ENCODE measurements around the gene NOC4L.
"Not testable (repeated sequence)": the region's sequence is repeated elsewhere in the genome, so short reads cannot be mapped to it uniquely, and the experiment has no call there.

Gene NOC4L

GRCh38 chr12:132144115-132144809, at the start of gene NOC4L, which contains the start of gene DDX51:
TSS of gene NOC4L (plus strand) at chr12:132144457. CDS start at chr12:132144489, 32 bp downstream.
TSS of gene DDX51 (minus strand) at chr12:132144319. CDS start at chr12:132144296, 23 bp downstream.
- CTCF ChIA-PET: interaction anchor here (2.3 kb wide), 1 partner anchor 9 kb away, joined by 25 read pairs; no protein-coding TSS in a partner anchor
- peak within 1 kb of the TSS; percentile 88 for H3K4me3 ChIP-seq (ENCODE audit: low read depth, low read length)
- POLR2A ChIA-PET: no interaction called here

GRCh38 chr12:132095520-132096409, 48.5 kb upstream of the NOC4L start:
- no peak overlapping the region for H3K4me3 ChIP-seq (ENCODE audit: low read depth, low read length)
- CTCF ChIA-PET: no interaction called here
- POLR2A ChIA-PET: no interaction called here
- no peak for DNase-seq (ENCODE audit: low read depth, low spot score)
- no peak for TF ChIP-seq CTCF (IDR thresholded peaks at IDR 0.05; ENCODE audit: insufficient read depth, low read length, missing control alignments)

More at GRCh38 chr12:132144115-132144809, at the start of gene NOC4L, which contains the start of gene DDX51:
- TF ChIP-seq CTCF (IDR thresholded peaks at IDR 0.05; ENCODE audit: insufficient read depth, low read length, missing control alignments): no peak
- DNase-seq (ENCODE audit: low read depth, low spot score): peak; percentile 58

- H3K4me3 ChIP-seq (ENCODE audit: low read depth, low read length): no peak overlapping the region
- ChIA-PET CTCF (no interaction called here), POLR2A (no interaction called here)
- DNase-seq (ENCODE audit: low read depth, low spot score): no peak
- TF ChIP-seq CTCF (IDR thresholded peaks at IDR 0.05; ENCODE audit: insufficient read depth, low read length, missing control alignments): no peak
These were observed 44.5 kb upstream of the NOC4L start for GRCh38 chr12:132099739-132100138.

GRCh38 chr12:132100306-132101065, 43.8 kb upstream of the NOC4L start:
- CTCF ChIA-PET: no interaction called here
- TF ChIP-seq CTCF (IDR thresholded peaks at IDR 0.05; ENCODE audit: insufficient read depth, low read length, missing control alignments): no peak
- POLR2A ChIA-PET: no interaction called here
- DNase-seq (ENCODE audit: low read depth, low spot score): no peak
- no peak overlapping the region for H3K4me3 ChIP-seq (ENCODE audit: low read depth, low read length)

- TF ChIP-seq CTCF (IDR thresholded peaks at IDR 0.05; ENCODE audit: insufficient read depth, low read length, missing control alignments): no peak
- H3K4me3 ChIP-seq (ENCODE audit: low read depth, low read length): no peak overlapping the region
- ChIA-PET CTCF (no interaction called here), POLR2A (interaction anchor here (0.6 kb wide), 1 partner anchor 10 kb away, joined by 4 read pairs; no protein-coding TSS in a partner anchor)
- no peak for DNase-seq (ENCODE audit: low read depth, low spot score)
These were observed 42.0 kb upstream of the NOC4L start for GRCh38 chr12:132102297-132102696.

- DNase-seq (ENCODE audit: low read depth, low spot score); CTCF ChIA-PET; POLR2A ChIA-PET; H3K4me3 ChIP-seq (ENCODE audit: low read depth, low read length): not testable (repeated sequence)
These were observed 41.2 kb upstream of the NOC4L start for GRCh38 chr12:132103072-132103471.
